Iris pigment epithelial cell (primary cell): ENCODE data around the gene EPN2.
A peak's percentile ranks its signal among the peaks of the same experiment; 100 is the strongest.

ENCODE experiments used
- DNase-seq: peaks from one replicate; pipeline ENCODE4 v3.0.0-alpha.2; 2011; ENCODE audit warnings: low read depth

Gene EPN2

GRCh38 chr17:19381741-19382444 lies 144.7 kb downstream of the EPN2 start:
- DNase-seq: no peak

- DNase-seq: no peak
These were observed 145.6 kb downstream of the EPN2 start for GRCh38 chr17:19382531-19383444.

DNA sequence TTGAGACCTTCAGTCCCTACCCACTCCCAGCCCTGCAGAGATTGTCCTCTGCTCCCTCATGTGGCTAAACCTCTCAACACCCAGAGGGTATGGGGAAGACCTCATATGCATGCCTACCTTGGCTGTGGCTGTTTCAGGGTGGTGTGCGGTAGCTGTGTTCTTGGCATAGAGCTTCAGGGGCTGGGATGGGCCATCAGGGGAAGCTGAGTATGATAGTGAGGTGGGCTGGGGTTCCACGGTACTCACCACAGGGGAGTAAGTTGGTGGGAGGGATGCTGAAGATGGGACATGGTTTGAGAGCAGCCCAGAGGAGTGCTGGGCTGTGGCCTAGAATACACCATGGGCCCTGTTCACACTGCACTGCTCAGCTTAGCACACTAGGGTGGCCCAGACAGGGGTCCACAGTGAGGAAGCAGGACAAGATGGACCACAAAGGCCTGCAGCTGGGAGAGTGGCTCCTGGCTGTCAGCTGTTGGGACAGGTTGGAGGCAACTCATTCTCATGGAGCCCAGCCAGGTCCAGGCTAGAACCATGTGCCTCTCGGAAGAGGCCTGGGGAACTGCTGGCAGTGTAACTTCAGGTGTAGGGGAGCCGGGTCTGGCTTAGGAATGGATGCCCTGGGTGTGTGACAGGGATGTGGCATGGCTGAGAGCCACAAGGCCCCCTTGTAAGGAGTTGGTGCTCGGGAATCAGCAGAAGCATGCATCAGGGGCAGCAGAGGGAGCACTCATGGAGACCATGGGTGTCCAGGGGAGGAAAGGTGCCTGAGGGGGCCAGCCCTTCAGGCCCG lies 146.7 kb downstream of the EPN2 start:
- no peak for DNase-seq

- DNase-seq: peak; percentile 69
These were observed 147.7 kb downstream of the EPN2 start for GRCh38 chr17:19384723-19385391.

- no peak for DNase-seq
These were observed 148.4 kb downstream of the EPN2 start for GRCh38 chr17:19385521-19385983.
